ENCODE results near the gene KLHL17.

DNA sequence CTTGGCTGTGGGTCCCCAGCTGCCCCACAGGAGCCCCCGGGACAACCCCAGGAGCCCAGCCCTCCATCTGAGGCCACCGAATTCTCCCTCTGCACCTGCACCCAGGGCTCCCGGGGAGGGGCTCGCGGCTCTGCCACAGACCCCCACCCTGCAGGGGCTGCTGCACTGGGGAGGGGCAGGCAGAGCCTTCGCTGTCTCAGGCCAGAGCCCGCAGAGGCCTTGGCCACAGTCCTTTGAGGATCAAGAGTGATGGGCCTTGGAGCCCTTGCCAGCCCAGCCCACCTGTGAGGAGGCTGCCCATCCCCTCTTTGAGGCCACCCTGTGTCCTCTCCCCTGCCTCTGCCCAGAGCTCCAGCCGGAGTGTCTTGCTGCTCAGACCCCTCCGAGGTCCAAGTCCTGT, 15.0 kb downstream of the KLHL17 start:
- TF ChIP-seq, protein P1, sequence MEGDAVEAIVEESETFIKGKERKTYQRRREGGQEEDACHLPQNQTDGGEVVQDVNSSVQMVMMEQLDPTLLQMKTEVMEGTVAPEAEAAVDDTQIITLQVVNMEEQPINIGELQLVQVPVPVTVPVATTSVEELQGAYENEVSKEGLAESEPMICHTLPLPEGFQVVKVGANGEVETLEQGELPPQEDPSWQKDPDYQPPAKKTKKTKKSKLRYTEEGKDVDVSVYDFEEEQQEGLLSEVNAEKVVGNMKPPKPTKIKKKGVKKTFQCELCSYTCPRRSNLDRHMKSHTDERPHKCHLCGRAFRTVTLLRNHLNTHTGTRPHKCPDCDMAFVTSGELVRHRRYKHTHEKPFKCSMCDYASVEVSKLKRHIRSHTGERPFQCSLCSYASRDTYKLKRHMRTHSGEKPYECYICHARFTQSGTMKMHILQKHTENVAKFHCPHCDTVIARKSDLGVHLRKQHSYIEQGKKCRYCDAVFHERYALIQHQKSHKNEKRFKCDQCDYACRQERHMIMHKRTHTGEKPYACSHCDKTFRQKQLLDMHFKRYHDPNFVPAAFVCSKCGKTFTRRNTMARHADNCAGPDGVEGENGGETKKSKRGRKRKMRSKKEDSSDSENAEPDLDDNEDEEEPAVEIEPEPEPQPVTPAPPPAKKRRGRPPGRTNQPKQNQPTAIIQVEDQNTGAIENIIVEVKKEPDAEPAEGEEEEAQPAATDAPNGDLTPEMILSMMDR (IDR thresholded peaks at IDR 0.05), result no peak
- no peak for TF ChIP-seq POLR2A (IDR thresholded peaks at IDR 0.05)

Data from heart left ventricle (tissue), 13 donors.